NCI-H2029 treated with DMSO at 0.1 percent for 48 hours (cell line): Measurements from ENCODE around the gene PCDH9.

Experiments
- DNase-seq: peaks from one replicate; lab custom pipeline; 2025; lab: John Stamatoyannopoulos, UW

The PCDH9 gene

GRCh38 chr13:66459143-66459542, 771.0 kb downstream of the PCDH9 start:
- DNase-seq = no peak

- no peak for DNase-seq
These were observed 783.7 kb downstream of the PCDH9 start for GRCh38 chr13:66446413-66446812.

GRCh38 chr13:66443926-66444325, 786.2 kb downstream of the PCDH9 start:
- DNase-seq = no peak

- DNase-seq = no peak
These were observed 789.2 kb downstream of the PCDH9 start for GRCh38 chr13:66440938-66441337.

- DNase-seq = no peak
These were observed 799.4 kb downstream of the PCDH9 start for GRCh38 chr13:66430728-66431127.

GRCh38 chr13:66430269-66430668, 799.9 kb downstream of the PCDH9 start:
- no peak for DNase-seq

- no peak for DNase-seq
These were observed 801.0 kb downstream of the PCDH9 start for GRCh38 chr13:66429156-66429555.

- no peak for DNase-seq
These were observed 802.7 kb downstream of the PCDH9 start for GRCh38 chr13:66427458-66427861.

- DNase-seq = no peak
These were observed 804.4 kb downstream of the PCDH9 start for GRCh38 chr13:66425741-66426140.

GRCh38 chr13:66424422-66424821, 805.7 kb downstream of the PCDH9 start:
- no peak for DNase-seq

- DNase-seq = no peak
These were observed 814.7 kb downstream of the PCDH9 start for GRCh38 chr13:66415444-66415843.

- DNase-seq = no peak
These were observed 815.9 kb downstream of the PCDH9 start for GRCh38 chr13:66414066-66414800.

GRCh38 chr13:66410314-66410713, 819.8 kb downstream of the PCDH9 start:
- no peak for DNase-seq

- DNase-seq = no peak
These were observed 820.6 kb downstream of the PCDH9 start for GRCh38 chr13:66409542-66409941.

- no peak for DNase-seq
These were observed 823.0 kb downstream of the PCDH9 start for GRCh38 chr13:66407128-66407527.

- DNase-seq = no peak
These were observed 824.0 kb downstream of the PCDH9 start for GRCh38 chr13:66405908-66406802.

GRCh38 chr13:66402546-66402945, 827.6 kb downstream of the PCDH9 start:
- DNase-seq = no peak

GRCh38 chr13:66402066-66402465, 828.1 kb downstream of the PCDH9 start:
- DNase-seq = no peak

- no peak for DNase-seq
These were observed 829.8 kb downstream of the PCDH9 start for GRCh38 chr13:66400292-66400691.

GRCh38 chr13:66399873-66400272, 830.3 kb downstream of the PCDH9 start:
- no peak for DNase-seq

GRCh38 chr13:66397133-66397532, 833.0 kb downstream of the PCDH9 start:
- no peak for DNase-seq

GRCh38 chr13:66391322-66391721, 838.8 kb downstream of the PCDH9 start:
- no peak for DNase-seq

- no peak for DNase-seq
These were observed 851.2 kb downstream of the PCDH9 start for GRCh38 chr13:66378894-66379293.
